NCI-H2029 treated with DMSO at 0.1 percent for 48 hours (cell line): ENCODE results near the gene B3GLCT.

Source experiments
- DNase-seq: peaks from one replicate; lab custom pipeline; 2025; lab: John Stamatoyannopoulos, UW

Gene B3GLCT

DNA sequence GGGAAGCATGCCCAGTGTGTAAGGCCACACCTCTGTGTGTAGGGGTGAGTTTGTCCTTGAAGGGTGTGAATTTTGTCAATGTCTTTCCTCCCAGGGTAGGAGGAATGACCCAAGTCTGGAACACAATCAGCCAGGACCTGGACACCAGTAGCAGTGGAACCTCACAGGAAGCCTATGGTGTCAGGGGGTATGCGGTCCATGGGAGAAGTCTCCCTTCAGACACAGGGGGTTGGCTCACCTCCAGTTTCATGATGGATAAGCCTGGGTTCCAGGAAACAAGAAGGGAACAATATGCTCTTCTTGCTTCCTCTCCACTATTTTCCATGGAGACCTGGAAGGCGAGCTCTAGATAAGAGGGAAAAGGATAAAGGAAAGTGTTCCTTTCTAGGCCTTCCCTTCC, 23.9 kb downstream of the B3GLCT start:
- DNase-seq, result no peak

DNA sequence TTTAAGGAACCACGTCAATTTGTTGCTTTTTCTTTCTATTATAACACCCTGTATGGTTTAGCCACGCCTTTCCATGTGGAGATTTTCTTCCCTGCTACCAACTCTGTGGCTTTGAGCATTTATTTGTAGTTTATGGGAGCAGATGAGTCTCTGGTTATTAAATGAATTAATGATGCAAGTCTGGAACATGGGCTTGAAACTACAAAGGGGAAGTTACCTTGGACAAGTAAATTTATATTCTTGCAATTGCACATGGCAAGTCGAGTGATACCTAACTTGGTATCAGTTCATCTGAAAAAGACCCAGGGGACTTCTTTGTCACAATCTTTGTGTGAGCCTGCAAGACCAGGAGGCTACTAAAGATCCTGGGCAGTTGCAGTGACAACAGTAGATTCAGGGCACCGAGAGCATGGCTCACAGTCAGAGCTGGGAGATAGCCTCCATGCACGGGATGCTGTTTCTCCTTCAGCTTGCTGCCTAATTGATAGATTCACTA, 24.4 kb downstream of the B3GLCT start:
- no peak for DNase-seq

DNA sequence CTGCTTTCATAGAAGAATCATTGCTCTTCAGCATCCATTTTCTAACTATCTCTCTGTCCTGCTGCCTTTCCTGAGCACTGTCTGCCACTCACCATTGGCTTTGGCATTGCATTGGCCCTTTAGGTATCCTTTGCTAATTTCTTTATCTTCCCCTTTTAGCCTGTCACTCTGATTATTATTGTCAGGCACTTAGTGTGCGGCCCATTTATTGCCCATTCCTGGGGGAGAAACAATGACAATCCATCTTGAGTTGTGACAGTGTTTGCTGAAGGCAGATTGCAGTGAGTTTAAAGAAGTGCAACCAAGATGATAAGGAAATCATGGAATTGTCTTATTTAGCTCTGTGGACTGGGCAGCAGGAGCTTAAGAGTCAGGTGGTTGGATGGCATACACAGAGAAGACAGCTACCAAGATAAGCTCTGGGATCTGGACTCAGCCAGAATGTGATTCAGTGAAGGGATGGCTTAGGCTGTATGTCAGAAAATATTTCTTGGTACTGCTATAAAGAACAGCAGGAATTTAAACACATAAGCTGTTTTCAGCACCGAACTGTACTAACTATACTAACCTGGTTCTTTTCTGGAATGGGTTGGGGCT, 25.3 kb downstream of the B3GLCT start:
- no peak for DNase-seq

DNA sequence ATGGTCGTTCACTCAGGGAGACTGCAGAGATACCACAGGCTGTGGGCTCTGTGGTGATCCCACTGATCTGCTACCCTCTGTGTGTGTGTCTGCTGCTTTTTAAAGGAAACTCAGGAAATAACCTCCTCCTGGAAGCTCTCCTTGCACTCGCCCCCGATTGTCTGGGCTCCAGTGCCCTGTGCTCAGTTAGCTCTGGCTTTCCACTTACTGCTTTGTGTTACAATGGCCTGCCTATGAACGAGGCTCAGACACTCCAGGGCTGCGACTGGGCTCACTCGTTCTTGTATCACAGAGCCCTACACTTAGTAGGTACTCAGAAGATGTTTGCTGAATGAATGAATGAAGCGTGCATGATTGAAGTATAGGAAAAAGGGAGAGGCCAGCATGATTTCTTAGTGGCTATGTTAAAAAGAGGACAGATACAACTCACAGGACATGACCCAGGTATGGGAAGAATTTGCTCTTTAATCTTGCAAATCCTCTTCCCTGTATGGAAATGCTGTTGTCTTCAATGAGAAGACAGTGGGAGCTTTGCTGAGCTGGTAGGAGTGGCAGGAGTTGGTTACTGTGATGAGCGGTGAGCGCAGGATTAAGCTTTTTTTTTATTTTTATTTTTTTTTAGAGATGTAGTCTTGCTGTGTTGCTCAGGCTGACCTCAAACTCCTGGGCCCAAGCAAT, 26.4 kb downstream of the B3GLCT start:
- DNase-seq, result no peak

DNA sequence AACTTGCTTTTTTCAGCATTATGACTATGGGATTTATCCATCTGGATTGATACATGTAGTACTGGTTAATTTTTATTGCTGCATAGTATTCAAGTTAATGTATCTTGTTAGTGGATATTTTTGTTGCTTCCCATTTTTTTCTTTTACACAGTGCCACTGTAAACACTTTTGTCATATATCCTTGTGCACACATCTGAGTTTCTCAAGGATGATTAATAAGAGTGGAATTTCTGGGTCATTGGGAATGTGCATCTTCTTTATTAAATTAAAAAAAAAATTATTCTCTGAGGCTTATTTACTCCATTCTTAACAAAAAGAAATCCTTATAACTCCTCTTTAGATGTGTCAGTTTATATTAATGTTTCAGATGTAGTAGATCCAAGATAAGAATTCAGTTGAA, 27.3 kb downstream of the B3GLCT start:
- no peak for DNase-seq

DNA sequence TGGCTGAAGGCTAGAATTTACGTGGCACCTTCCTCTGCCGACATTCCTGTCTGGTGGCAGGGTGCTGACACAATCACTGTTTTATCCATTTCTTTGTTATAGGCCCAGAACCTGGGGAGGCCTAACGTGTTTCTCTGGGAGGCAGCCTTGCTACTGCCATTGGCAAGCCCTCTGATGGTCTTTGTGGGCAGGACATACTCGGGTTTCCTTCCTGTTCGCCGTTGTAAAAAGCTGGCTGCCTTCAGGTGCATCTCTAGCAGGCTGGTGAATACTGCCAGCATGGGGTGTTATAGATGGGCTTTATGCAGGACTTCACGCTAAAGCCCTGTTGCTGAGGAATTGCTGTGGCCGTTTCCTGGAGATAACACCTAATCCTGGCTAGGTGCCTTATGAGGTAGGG, 28.1 kb downstream of the B3GLCT start:
- no peak for DNase-seq

DNA sequence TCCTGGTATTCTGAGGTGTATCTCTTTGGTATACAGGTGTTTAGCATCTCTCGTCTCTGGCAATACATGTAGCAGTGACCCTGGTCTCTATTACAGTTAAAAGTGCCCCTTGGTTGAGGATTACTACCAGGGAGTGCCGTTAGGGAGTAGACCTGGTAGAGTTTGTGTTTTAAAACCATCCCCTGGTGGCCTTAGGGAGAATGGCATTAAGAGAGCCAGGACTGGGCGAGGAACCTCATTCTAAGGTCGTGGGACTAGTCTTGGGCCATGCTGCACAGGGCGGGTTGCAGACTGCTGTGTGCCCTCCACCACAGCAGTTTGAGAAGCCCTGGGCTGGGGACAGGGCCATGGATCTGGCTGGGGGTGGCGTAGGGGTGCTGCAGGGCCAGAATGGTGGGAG, 35.0 kb downstream of the B3GLCT start:
- no peak for DNase-seq

DNA sequence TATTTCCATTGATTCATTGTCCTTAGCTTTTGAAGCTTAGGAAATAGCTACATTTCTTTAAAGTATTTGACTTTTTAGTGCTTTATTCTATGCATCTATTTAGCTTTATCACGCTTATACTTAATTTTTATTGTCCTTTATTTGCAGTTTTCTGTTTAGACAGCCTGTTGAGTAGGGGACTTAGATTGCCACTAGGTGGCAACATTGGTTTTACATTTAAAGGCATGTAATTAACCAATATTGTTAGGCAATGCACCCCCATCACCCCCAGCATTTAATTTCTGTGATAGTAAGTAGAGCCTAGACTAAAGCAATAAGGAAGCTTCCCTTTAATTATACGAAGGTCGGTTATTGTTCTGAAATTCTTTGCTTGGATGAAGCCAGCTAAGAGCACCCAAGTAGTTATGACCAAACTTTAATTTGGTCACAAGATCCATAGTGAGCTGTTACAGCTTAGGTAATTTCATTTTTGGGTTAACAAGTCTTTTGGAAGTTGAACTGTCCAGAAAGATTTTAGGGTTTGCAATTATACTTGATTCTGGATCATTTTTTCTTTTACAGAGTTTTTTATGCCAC, 36.5 kb downstream of the B3GLCT start:
- no peak for DNase-seq

DNA sequence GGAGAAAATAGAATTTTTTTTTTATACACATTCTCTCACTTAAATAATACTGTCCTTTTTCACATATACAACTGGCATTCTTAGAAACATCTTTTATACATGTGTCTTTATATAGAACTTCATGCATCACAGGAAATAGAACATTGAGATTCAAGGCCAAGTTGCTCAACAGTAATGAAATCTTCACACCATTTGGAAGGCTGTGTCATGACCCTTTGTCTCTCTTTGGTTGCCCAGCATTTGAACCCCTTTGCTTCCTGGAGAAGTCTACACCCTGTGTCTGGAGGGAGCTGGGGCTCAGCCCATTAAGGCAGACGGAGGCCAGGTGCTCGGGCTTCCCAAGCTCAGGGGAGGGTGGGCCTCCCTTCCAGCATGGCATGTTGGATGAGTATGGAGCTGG, 41.1 kb downstream of the B3GLCT start:
- DNase-seq, result no peak

DNA sequence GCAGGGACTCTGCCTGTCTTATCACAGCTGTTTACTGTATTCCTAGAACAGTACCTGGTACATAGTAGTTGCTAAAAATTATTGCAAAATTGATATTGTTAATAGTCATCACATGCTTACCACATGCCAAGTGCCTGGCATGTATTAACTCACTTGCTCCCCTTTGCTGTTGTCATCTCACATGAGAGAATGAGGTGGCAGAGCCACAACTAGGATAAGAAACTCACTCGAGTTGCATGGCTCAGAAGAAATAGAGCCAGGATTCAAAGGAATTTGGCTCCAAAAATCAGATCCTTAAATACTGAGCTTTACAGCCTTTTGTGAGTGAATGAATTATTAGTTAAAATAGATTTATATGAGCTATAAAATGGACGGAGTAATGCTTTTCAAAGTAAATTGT, 42.6 kb downstream of the B3GLCT start:
- DNase-seq, result no peak

DNA sequence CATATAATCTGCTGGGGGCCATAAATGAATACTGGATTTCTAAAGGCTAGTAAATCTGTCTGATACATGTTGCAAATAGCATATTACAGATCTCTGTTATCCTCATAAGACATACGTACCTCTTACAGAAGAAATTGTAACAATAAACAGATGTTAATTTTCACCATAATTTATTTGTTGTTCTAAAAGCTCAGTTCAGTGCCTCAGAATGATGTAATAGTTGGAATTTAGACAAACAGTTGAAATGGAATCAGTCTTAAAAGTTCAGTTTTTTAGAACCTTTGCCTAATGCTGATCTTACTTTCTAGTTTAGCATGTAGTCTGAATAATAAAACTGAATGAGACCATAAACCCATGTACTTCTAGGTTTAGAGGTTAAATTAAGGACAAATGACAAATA, 43.1 kb downstream of the B3GLCT start:
- DNase-seq, result no peak

DNA sequence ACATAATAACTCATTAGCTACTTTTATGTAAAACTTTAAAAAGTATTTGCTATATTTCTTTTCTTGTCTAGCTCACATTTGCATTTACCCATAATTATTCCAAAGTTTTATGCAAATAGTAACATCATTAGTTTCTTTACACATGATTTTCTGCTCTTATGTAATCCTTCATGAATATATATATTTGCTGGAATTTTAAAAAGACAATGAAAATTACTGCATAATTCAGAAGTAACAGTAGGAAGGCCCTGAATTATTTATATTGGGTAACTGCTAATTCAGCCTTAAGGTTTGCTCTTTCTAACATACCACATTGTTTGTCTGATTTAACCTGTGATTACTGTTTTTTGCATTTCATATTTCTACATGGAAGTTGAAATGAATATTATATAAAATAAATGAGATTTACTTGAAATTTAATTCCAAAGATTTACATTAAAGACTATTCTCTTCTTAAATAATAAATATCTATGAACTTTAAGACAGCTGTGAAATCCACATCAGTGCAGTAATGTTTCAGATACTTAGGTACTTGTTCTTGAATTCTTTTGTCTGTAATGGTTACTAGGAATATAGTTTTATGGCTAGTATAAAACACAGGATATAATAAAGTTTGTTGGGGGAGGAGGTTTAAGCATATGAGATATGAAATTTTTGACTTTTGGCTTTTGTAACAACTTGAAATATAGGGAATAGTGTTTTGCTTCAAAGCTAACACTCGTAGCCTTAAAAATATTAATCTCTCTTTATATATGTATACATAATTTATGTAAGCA, 46.0 kb downstream of the B3GLCT start:
- DNase-seq, result no peak

DNA sequence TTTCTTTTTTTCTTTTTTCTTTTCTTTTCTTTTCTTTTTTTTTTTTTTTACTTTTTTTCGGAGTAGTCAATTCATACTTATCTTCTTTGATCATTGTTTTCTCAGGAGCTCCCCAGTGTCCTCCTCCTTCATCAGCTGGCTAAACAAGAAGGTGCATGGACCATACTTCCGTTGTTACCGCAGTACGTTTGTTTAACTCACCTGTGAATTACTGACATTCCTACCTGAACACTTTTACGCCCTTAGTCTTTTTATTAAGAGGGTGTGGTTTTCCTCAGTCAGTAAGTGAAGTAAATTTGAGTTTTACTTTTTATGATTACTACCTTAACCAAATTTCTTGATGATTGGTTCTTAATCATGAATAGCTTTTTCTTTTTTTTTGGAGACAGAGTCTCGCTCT, 47.1 kb downstream of the B3GLCT start:
- DNase-seq, result no peak

DNA sequence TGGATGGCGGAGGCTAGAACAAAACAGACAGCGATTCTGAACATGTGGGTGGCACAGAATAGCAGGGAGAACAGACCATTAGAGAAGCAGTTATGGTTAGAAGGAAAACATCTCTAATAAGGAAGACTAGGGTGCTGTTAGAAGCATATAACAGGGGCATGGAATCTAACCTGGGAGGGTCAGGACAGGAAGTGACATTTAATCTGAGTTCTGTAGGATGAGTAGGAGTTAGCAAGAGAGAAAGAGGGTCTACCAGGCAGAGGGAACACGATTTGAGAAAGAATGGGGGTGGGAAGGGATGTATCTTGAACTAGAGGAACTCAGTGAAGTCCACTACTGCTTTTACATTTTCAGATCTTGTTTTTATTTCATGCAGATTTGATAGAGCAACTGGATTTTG, 48.6 kb downstream of the B3GLCT start:
- no peak for DNase-seq

DNA sequence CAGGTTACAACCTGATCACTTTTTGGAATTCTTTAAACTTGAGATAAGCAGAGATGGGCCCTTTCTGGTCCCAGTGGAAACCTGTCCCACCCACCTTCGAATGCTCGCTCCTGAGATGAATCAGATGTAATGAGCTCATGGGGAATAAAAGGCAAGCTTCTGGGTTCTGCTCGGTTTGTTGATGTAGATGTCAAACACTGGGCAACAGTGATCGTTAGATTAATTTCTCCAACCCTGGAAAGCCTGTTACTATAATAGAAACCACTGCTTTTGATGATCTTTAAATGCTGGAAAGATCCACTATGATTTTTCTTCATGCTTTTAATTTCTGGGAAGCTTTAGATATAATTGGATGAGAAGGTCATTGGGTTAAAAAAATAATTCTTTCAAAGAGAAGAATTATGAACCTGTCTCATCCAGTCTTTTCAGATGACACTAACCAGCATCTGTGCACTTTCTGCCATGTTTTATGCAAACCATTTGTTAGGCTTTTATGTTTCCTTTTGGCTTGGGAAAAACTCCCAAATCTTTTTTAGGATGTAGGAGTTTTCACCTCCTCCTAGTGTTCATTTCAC, 49.3 kb downstream of the B3GLCT start:
- DNase-seq, result no peak

DNA sequence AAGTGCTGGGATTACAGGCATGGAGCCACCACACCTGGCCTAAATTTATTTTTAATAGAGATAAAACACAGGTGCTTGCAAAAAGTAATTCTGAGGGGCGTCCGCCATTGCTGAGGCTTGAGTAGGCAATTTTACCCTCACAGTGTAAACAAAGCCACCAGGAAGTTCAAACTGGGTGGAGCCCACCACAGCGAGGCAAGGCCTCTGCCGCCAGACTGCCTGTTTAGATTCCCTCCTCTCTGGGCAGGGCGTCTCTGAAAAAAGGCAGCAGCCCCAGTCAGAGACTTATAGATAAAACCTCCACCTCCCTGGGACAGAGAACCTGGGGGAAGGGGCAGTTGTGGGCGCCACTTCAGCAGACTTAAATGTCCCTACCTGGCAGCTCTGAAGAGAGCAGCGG, 50.7 kb downstream of the B3GLCT start:
- no peak for DNase-seq

DNA sequence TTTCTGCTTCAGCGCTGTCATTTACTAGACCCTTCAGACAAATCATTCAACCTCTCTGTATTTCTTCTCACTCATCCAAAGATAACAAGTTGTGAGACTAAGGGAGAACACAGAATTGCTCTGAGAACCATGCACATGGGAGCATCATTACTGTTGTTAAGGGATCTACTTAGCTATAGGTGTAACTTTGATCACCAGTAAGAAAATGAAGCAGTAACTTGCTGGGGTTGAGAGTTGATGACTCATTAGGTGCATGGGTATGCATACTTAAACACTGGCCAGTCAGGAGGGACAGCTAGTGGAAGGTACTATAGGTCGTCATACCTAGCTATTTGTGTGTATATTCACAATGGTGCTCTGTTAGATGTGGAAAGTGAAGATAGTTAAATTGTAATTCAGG, 61.5 kb downstream of the B3GLCT start:
- DNase-seq, result no peak

DNA sequence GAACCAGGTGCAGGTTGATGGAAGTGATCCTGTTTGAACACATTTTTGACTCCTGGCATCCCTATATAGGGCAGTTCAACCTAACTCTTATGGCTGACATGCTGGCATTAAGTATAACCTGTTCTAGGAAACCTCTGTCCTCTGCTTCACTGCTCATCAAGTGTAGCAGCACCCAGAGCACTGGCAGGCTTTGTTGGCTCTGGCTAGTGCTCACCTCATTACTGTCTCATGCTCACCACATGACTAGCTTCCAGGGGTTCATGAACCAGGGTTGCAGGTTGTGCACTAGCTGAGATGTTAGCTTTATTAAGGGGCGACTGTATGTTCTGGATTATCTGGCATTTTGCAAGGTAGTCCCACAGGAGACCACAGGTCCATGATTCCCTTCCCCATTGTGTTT, 63.6 kb downstream of the B3GLCT start:
- no peak for DNase-seq

DNA sequence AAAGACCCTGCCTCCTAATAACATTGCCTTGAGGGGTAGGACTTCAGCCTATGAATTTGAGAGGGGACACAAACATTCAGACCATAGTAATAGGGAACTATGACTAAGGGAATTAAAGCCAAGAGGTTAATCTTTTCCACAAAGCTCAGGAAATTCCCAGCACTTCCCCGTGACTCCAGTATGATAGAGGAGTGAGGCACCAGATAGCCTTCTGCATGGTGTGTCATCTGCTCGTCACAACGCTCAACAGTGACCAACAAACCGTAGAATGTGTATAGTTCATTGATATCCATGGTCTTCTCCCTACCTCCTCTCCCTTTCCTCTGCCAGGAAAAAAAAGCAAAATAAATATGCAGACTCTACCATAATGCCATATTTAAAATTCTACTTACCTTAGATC, 64.4 kb downstream of the B3GLCT start:
- no peak for DNase-seq

DNA sequence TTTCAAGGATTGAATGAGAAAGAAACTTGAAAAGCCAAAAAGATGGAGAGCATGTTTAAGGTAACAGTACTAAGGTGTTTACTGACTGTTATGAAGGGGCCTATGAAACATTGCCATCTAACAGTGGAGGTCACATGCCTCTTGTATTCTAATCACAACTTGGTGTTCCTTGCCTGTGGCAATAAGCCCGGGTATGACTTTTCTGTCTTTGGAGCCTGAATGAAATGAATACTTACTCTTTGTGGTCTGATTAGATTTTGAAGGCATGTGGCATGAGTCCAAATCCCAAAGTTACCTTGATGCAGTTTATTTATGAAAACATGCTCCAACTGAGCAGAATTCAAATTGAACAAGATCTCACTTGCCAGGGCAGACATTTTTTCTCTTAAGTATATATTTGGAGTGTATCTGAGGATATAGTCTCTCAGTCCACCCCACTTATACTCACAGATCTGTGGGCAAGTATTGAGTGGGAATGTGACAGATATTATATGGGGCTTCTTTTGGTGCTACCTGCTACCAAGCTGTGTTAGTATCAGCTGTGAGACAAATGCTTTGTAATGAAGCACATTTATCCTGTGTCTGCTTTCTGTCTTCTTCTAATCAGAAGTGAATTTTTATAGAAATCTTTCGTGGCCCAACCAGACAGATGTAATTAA, 67.5 kb downstream of the B3GLCT start:
- DNase-seq, result no peak

DNA sequence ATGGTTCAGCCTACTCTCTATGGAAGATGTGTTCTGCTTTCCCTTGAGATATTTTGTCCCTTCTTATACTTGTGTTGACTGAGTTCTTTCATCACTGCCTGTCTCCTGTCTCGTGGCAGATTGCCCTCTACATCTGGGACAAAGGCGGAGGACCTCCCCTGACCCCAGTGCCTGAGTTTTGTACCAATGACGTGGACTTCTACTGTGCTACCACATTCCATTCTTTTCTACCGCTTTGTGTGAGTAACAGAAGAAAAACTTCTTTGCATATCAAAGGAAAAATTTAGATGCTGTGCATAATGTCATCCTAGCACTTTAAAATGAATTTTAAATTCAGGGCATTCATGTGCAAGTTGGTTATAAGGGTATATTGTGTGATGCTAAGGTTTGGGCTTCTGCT, 74.6 kb downstream of the B3GLCT start:
- DNase-seq, result no peak

DNA sequence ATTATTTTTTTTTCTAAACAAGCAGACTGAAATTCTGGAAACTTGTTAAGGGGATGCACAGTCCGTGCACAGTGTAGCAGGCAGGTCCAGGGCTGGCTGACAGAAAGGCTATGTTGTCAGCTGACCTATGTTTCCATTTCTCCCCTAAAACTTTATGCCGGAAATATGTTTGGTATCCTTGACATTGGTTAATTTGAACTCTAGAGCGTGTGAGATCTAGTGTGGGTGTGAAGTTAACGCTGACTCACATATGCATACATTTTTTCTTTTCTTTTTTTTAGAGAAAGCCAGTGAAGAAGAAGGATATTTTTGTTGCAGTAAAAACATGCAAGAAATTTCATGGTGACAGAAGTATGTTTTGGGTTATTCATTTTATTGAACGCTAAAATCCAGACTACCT, 76.6 kb downstream of the B3GLCT start:
- DNase-seq, result no peak
